GM19397 (cell line): ENCODE measurements around the gene KCNH3.
"Not testable (repeated sequence)": the region's sequence is repeated elsewhere in the genome, so short reads cannot be mapped to it uniquely, and the experiment has no call there.

Source experiments
- ATAC-seq: cut with Tn5 transposase; IDR thresholded peaks from one replicate; pipeline ENCODE4 v1.9.1; 2021; ENCODE audit warnings: mild to moderate bottlenecking, moderate library complexity; ENCODE audit not compliant: unreplicated experiment

The KCNH3 gene

GRCh38 chr12:49584591-49584990 is 45.8 kb downstream of the KCNH3 start:
- ATAC-seq, result no peak

- ATAC-seq, result no peak
Observed at GRCh38 chr12:49585477-49586459, 46.9 kb downstream of the KCNH3 start.

DNA sequence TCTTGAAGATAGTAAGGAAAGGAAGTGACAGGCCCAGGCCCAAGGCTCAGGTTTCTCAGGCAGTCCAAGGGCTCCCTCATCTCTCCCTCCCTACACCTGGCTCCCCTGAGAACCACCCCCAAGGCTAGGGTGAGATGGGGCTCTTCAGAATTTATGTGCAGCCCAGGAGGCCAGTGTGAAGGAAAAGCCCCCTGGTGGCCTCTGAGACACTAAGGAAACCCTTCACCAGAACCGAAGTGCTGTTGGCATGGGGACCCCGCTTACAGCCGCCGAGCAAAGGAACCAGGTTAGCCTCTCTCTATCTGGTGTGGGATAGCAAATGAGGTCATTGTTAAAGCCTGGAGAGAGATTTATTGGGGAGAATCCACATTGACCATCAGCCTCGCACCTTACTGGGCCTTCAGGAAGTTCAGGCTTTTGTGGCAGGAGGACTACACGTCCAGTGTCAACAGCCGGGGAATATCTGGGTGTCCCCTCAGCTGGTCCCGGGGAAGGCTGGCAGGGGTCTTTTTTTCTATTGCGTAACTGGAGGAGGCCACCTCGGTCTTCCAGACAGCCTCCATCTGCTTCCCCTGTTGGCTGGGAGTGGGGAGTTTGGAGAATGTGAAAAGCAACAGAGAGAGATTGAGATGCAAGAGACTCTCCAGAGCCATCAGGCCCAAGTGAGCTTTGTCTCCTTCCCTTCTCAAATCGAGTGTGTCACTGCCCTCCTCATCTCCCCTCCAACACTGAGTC is 48.5 kb downstream of the KCNH3 start:
- no peak for ATAC-seq

- no peak for ATAC-seq
Observed at GRCh38 chr12:49588281-49588680, 49.5 kb downstream of the KCNH3 start.

- no peak for ATAC-seq
Observed at GRCh38 chr12:49588721-49589516, 50.1 kb downstream of the KCNH3 start.

DNA sequence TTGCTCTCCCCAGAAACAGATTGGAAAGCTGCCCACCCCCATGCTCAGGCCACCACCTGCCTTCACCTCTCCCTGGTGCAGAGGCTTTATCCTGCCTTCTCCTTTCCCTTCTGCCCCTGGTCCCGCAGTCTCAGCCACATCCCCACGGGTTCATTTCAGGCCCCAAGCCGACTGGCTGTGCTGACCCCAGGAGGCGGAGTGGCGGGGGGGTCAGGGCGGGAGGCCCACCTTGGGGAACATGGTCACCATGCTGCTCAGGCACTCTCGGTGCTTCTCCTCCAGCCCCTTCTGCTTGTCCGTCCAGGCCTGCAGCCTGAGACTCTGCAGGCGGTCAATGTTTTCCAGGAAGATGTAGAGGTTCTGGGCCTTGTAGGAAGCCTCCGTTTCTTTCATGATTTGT is 59.7 kb downstream of the KCNH3 start:
- no peak for ATAC-seq

GRCh38 chr12:49599961-49600360 is 61.1 kb downstream of the KCNH3 start:
- no peak for ATAC-seq

DNA sequence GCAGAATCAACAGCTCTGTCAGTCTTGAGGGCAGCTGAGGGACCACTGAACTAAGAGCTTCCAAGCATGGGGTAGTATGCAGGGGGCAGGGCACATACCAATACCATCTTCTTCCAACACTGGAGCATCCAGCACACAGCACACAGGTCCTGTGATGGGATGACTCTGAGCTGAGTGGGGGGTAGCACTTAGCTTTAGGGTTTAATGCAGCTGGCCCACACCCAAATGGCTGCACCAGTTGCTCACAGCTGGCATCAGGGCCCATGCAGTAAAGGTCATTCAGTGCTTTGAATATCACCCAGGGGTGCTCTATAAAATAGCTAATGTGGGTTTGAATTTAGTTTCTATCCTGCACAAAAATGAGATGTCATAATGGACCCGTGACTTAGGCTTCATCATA is 64.9 kb downstream of the KCNH3 start:
- no peak for ATAC-seq

GRCh38 chr12:49604856-49605255 is 66.0 kb downstream of the KCNH3 start:
- ATAC-seq, result no peak

DNA sequence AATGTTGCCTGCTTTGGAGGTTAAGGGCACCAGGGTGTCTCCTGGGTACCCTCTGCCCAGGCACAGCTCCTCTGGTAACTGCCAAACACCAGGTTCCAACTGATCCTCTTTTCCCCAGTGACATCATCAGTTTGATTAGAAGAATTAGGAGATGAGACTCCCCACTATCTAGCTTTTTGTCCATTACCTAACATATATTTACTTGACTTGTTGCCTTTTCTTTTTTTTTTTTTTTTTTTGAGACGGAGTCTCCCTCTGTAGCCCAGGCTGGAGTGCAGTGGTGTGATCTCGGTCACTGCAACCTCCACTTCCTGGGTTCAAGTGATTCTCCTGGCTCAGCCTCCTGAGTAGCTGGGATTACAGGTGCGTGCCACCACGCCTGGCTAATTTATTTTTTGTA is 66.7 kb downstream of the KCNH3 start, which contains the start of gene FAM186B:
FAM186B (minus strand) TSS at position 101 of the 400 bp plus-strand sequence. CDS start 162 bp downstream, outside the sequence.
- ATAC-seq, result not testable (repeated sequence)
